Pancreas (tissue), 10 donors: ENCODE measurements around the gene NPTXR. TPM values are rescaled to one million over a fixed set of nuclear protein-coding genes. Genes with fewer than 3 reads are reported as not detected.
A peak's percentile ranks its signal among the peaks of the same experiment; 100 is the strongest.

Source experiments
- ATAC-seq, 4 donors: fragments of 200-7000 bp; cut with Tn5 transposase; one replicate each; pipeline versions ENCODE4 v1.8.0 to v1.9.1; 2020; ENCODE audit warnings: mild to moderate bottlenecking in 4 of 4, moderate library complexity in 4 of 4
- DNase-seq, 6 donors: peaks; one replicate each; pipeline ENCODE4 v3.0.0-alpha.2; 2020
- FAIRE-seq: peaks from 2 replicates; lab custom pipeline; 2012; peaks lifted over from hg19 to GRCh38; lab: Jason Lieb, UNC
- H3K27ac ChIP-seq, 4 donors: fragments of 200-600 bp; sonication (generic); 1 replicate in 3 of 4; 2 replicates in 1 of 4; pipeline versions ENCODE4 v1.5.0 to v1.8.0; 2020
- H3K27me3 ChIP-seq, 4 donors: fragments of 200-600 bp; one replicate each; pipeline ENCODE4 v1.8.0; 2021
- H3K36me3 ChIP-seq, 3 donors: fragments of 200-600 bp; sonication (generic) in 1 of 3; one replicate each; pipeline versions ENCODE4 v1.5.0 to v1.8.0; 2020 to 2021
- H3K4me1 ChIP-seq, 3 donors: fragments of 200-600 bp; one replicate each; pipeline ENCODE4 v1.8.0; 2021
- H3K4me3 ChIP-seq, 4 donors: fragments of 200-600 bp; sonication (generic) in 2 of 4; one replicate each; pipeline versions ENCODE4 v1.5.0 to v1.8.0; 2020 to 2021
- H3K9me3 ChIP-seq, 4 donors: fragments of 200-600 bp; one replicate each; pipeline ENCODE4 v1.8.0; 2021
- CTCF ChIP-seq, 4 donors: fragments of 200-600 bp; sonication (generic) in 3 of 4; IDR thresholded peaks; one replicate each; pipeline versions ENCODE4 v1.5.0 to v1.8.0; 2021; ENCODE audit warnings: antibody characterized with exemption in 4 of 4
- WGBS, 2 donors: extraction: QIAGEN DNeasy Blood & Tissue Kit; methylation state at CpG; one replicate each; pipeline ENCODE4 v1.1.7; 2013; 5-methylcytosine and 5-hydroxymethylcytosine counted together
- intact Hi-C, 3 donors: fragments of 100-400 bp; cut with DNase I; formaldehyde crosslinking; loops; one replicate each; pipeline versions ENCODE4 v1.11.1 to v1.14.2; 2022
- polyA plus RNA-seq, 2 donors: library from polyadenylated mRNA; stranded (reverse); fragments of 200-250 nt; gene quantifications; one replicate each; pipeline ENCODE4 v1.2.3, GENCODE V29; 2013
- total RNA-seq, 6 donors: library from RNA; stranded (reverse); fragmentation: NEBNext Ultra II Directional in 4 of 6; extraction: Animal tissue kit (Norgen Biotek cat#: 25700) in 4 of 6; gene quantifications; one replicate each; pipeline versions ENCODE4 v1.2.1 to v1.2.4, GENCODE V29; 2021 to 2023
- donor health status: healthy with polysubstance abuse.
- donor health status: DM: no; HTN: no; CAD: no; lungs with moderate emphysema.
- donor health status: DM: no; HTN: no; CAD: no.
- donor health status: control.
- donor health status: control.
- donor health status: Bipolar disorder and iron deficiency.
- donor health status: DM: yes; HTN: yes; CAD: no.
- donor health status: DM: no; HTN: no; CAD: no.
- donor health status: DM: no; HTN: no; CAD: no.
- donor health status: DM: yes; HTN: yes; CAD: no.

NPTXR gene
- total and polyA plus RNA-seq, 8 donors, result 3.0 to 11.0 (median 5.3) TPM

DNA sequence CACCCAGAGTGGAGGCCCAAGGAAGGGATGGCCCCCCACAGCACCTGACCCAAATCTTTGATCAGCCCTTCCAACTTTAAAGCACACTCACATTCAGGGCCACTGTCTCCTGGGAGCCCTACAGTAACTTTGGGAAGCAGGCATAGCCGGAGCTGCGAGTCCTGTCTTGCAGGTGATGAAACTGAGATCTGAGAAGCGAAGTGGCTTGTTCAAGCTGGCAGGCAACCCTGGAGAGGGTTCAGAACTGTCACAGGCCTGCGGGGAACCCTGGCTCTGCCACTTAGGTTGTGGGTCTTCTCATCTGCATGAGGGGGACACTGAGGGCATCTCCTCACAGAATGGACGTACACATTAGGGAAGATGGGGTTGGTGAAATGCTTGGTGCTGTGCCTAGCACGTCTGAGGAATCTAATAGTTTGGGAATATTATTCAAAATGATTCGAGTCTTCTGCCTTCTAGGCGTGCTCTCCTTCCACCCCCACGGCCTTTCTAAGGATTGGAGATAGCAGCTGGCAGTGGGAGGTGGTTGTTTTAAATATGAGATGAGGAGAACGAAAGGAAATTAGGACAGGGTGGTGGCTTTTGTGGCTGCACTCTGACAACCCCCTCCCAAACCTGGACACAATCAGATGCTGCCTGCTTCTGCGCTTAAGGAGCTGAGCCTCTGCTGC lies 69.2 kb downstream of the NPTXR start:
- H3K36me3 ChIP-seq, result peaks cover 0 to 2% (median 2%) of the 10 kb centered on the region in 3 donors
- no peak overlapping the region for H3K27ac ChIP-seq
- no peak for ATAC-seq
- H3K4me3 ChIP-seq, result no peak overlapping the region
- H3K27me3 ChIP-seq, result no peaks in the 10 kb centered on the region
- no peaks in the 10 kb centered on the region for H3K9me3 ChIP-seq
- intact Hi-C loops, result no loop called here
- TF ChIP-seq CTCF (IDR thresholded peaks at IDR 0.05), result no peak
- no peak for DNase-seq
- H3K4me1 ChIP-seq, result no peaks in the 10 kb centered on the region
- FAIRE-seq, result no peak
- 71 to 76% methylated on average over 11 of the region's 11 CpGs for WGBS, 2 donors

- Histone ChIP-seq H3K27me3 (no peaks in the 10 kb centered on the region), H3K4me1 (no peaks in the 10 kb centered on the region), H3K36me3 (no peaks in the 10 kb centered on the region), H3K4me3 (no peak overlapping the region), H3K27ac (no peak overlapping the region), H3K9me3 (no peaks in the 10 kb centered on the region)
- no peak for TF ChIP-seq CTCF (IDR thresholded peaks at IDR 0.05)
- no peak for ATAC-seq
- no peak for DNase-seq
- 83 to 91% methylated on average over 4 of the region's 4 CpGs for WGBS, 2 donors
- intact Hi-C loops, result no loop called here
- no peak for FAIRE-seq
Observed at GRCh38 chr22:38773363-38773946, 70.4 kb downstream of the NPTXR start.

GRCh38 chr22:38772623-38772873 lies 71.3 kb downstream of the NPTXR start:
- DNase-seq, result no peak
- ATAC-seq, result no peak
- no peak for FAIRE-seq
- H3K36me3 ChIP-seq, result no peaks in the 10 kb centered on the region
- no peak for TF ChIP-seq CTCF (IDR thresholded peaks at IDR 0.05)
- no peaks in the 10 kb centered on the region for H3K4me1 ChIP-seq
- 74 to 79% methylated on average over 8 of the region's 8 CpGs for whole genome bisulfite sequencing, 2 donors
- intact Hi-C loops, result no loop called here
- no peak overlapping the region for H3K4me3 ChIP-seq
- no peak overlapping the region for H3K27ac ChIP-seq
- H3K9me3 ChIP-seq, result no peaks in the 10 kb centered on the region
- H3K27me3 ChIP-seq, result no peaks in the 10 kb centered on the region

GRCh38 chr22:38770257-38770949 lies 73.4 kb downstream of the NPTXR start:
- TF ChIP-seq CTCF (IDR thresholded peaks at IDR 0.05), result no peak
- ATAC-seq (no peak), DNase-seq (peak in 1 of 6 donors; percentile 17), FAIRE-seq (no peak)
- H3K27me3 ChIP-seq, result no peaks in the 10 kb centered on the region
- H3K4me1 ChIP-seq, result no peaks in the 10 kb centered on the region
- intact Hi-C loops, result no loop called here
- no peaks in the 10 kb centered on the region for H3K36me3 ChIP-seq
- H3K9me3 ChIP-seq, result no peaks in the 10 kb centered on the region
- H3K27ac ChIP-seq, result no peak overlapping the region
- no peak overlapping the region for H3K4me3 ChIP-seq
- 82% methylated on average over 13 to 16 of the region's 16 CpGs for WGBS, 2 donors

Other genes with a start within 250 kb of the NPTXR start
- 1 to 10 TPM in 2 of 6 donors, under 1 TPM in 4; 0.22 to 2.0 (median 0.59) TPM for gene FAM227A, start 187.6 kb downstream of the NPTXR start, total RNA-seq
- 1 to 10 TPM in 1 of 2 donors, under 1 TPM in 1; 0.77 to 1.4 TPM for gene FAM227A, start 187.6 kb downstream of the NPTXR start, polyA plus RNA-seq
- gene CBY1, start 187.4 kb downstream of the NPTXR start, total RNA-seq, result 10 to 100 TPM; 15.3 to 22.9 (median 17.2) TPM
- gene CBY1, start 187.4 kb downstream of the NPTXR start, polyA plus RNA-seq, result 10 to 100 TPM; 36.3 to 37.1 TPM
- gene TOMM22, start 162.1 kb downstream of the NPTXR start, total RNA-seq, result 10 to 100 TPM; 21.2 to 35.8 (median 30.9) TPM
- gene TOMM22, start 162.1 kb downstream of the NPTXR start, polyA plus RNA-seq, result 10 to 100 TPM; 11.6 to 18.6 TPM
- gene JOSD1, start 143.1 kb downstream of the NPTXR start, total RNA-seq, result 10 to 100 TPM; 16.6 to 32.3 (median 22.2) TPM
- 10 to 100 TPM; 10.9 to 16.8 TPM for gene JOSD1, start 143.1 kb downstream of the NPTXR start, polyA plus RNA-seq
- gene GTPBP1, start 138.1 kb downstream of the NPTXR start, total RNA-seq, result 10 to 100 TPM; 20.2 to 35.4 (median 28.3) TPM
- gene GTPBP1, start 138.1 kb downstream of the NPTXR start, polyA plus RNA-seq, result 10 to 100 TPM; 14.7 to 36.0 TPM
- 10 to 100 TPM; 64.1 to 99.2 (median 84.9) TPM for gene SUN2, start 88.0 kb downstream of the NPTXR start, total RNA-seq
- gene SUN2, start 88.0 kb downstream of the NPTXR start, polyA plus RNA-seq, result 10 to 100 TPM; 44.8 to 60.8 TPM
- gene DNAL4, start 49.9 kb downstream of the NPTXR start, total RNA-seq, result 10 to 100 TPM in 4 of 6 donors, 1 to 10 TPM in 2; 7.7 to 13.9 (median 10.7) TPM
- 10 to 100 TPM; 12.2 to 16.2 TPM for gene DNAL4, start 49.9 kb downstream of the NPTXR start, polyA plus RNA-seq
- gene CBX6, start 28.2 kb upstream of the NPTXR start, total RNA-seq, result 10 to 100 TPM; 22.5 to 44.6 (median 29.2) TPM
- gene CBX6, start 28.2 kb upstream of the NPTXR start, polyA plus RNA-seq, result 10 to 100 TPM; 23.1 to 29.0 TPM
- 1 to 10 TPM in 1 of 6 donors, under 1 TPM in 4, not detected in 1; 0.24 to 1.1 (median 0.64) TPM for gene APOBEC3A, start 113.6 kb upstream of the NPTXR start, total RNA-seq
- gene APOBEC3A, start 113.6 kb upstream of the NPTXR start, polyA plus RNA-seq, result under 1 TPM in 1 of 2 donors, not detected in 1; 0.07 TPM
- gene APOBEC3B, start 138.3 kb upstream of the NPTXR start, total RNA-seq, result 10 to 100 TPM in 1 of 6 donors, 1 to 10 TPM in 4, under 1 TPM in 1; 0.60 to 10.2 (median 2.7) TPM
- 1 to 10 TPM; 2.4 to 4.7 TPM for gene APOBEC3B, start 138.3 kb upstream of the NPTXR start, polyA plus RNA-seq
- 10 to 100 TPM in 1 of 6 donors, 1 to 10 TPM in 5; 2.5 to 12.0 (median 4.2) TPM for gene APOBEC3C, start 170.2 kb upstream of the NPTXR start, total RNA-seq
- gene APOBEC3C, start 170.2 kb upstream of the NPTXR start, polyA plus RNA-seq, result 1 to 10 TPM; 5.3 to 7.9 TPM
- 1 to 10 TPM in 2 of 6 donors, under 1 TPM in 3, not detected in 1; 0.37 to 1.6 (median 0.66) TPM for gene APOBEC3D, start 177.1 kb upstream of the NPTXR start, total RNA-seq
- gene APOBEC3D, start 177.1 kb upstream of the NPTXR start, polyA plus RNA-seq, result 1 to 10 TPM in 1 of 2 donors, under 1 TPM in 1; 0.63 to 1.6 TPM
- gene APOBEC3F, start 196.8 kb upstream of the NPTXR start, total RNA-seq, result 1 to 10 TPM; 1.7 to 8.6 (median 3.1) TPM
- 1 to 10 TPM; 4.2 to 6.9 TPM for gene APOBEC3F, start 196.8 kb upstream of the NPTXR start, polyA plus RNA-seq
- gene APOBEC3G, start 233.2 kb upstream of the NPTXR start, total RNA-seq, result 1 to 10 TPM in 5 of 6 donors, under 1 TPM in 1; 0.94 to 5.3 (median 2.5) TPM
- gene APOBEC3G, start 233.2 kb upstream of the NPTXR start, polyA plus RNA-seq, result 1 to 10 TPM; 2.7 to 4.4 TPM